SK-N-SH treated with all-trans-retinoic acid at 6 μM for 48 hours (cell line): ENCODE data around the gene REV3L.

Source experiments
- ARNTL ChIP-seq: fragments of 450-650 bp; formaldehyde crosslinking; IDR thresholded peaks from 2 replicates; pipeline ENCODE4 v1.5.0; 2020; ENCODE audit warnings: low read depth, mild to moderate bottlenecking, moderate library complexity, borderline replicate concordance
- BACH2 ChIP-seq: fragments of 250-450 bp; sonication (Bioruptor Pico); IDR thresholded peaks from 2 replicates; pipeline ENCODE4 v1.9.0; 2021; ENCODE audit warnings: mild to moderate bottlenecking, borderline replicate concordance
- CREB5 ChIP-seq: fragments of 250-450 bp; sonication (Bioruptor Pico); IDR thresholded peaks from 2 replicates; pipeline ENCODE4 v1.5.1; 2020; ENCODE audit warnings: low read depth, mild to moderate bottlenecking, moderate library complexity
- CSRNP3 ChIP-seq: fragments of 250-450 bp; sonication (Bioruptor Pico); IDR thresholded peaks from 2 replicates; pipeline ENCODE4 v1.5.1; 2021; ENCODE audit warnings: mild to moderate bottlenecking, moderate library complexity
- GLIS3 ChIP-seq: fragments of 250-450 bp; sonication (Bioruptor Pico); IDR thresholded peaks from 2 replicates; pipeline ENCODE4 v1.5.0; 2020; ENCODE audit warnings: mild to moderate bottlenecking, moderate library complexity
- OSR1 ChIP-seq: fragments of 250-450 bp; sonication (Bioruptor Pico); IDR thresholded peaks from 2 replicates; pipeline ENCODE4 v1.8.0; 2022; ENCODE audit warnings: moderate library complexity, mild to moderate bottlenecking, inconsistent platforms
- PPARA ChIP-seq: fragments of 250-450 bp; sonication (Bioruptor Pico); IDR thresholded peaks from 2 replicates; pipeline ENCODE4 v1.5.0; 2020; ENCODE audit warnings: mild to moderate bottlenecking, borderline replicate concordance
- SNAI2 ChIP-seq: fragments of 250-450 bp; sonication (Bioruptor Pico); IDR thresholded peaks from 2 replicates; pipeline ENCODE4 v1.5.0; 2020; ENCODE audit warnings: mild to moderate bottlenecking, moderate library complexity
- TOX ChIP-seq: fragments of 250-450 bp; sonication (Bioruptor Pico); IDR thresholded peaks from 2 replicates; pipeline ENCODE4 v1.8.0; 2021; ENCODE audit warnings: mild to moderate bottlenecking, moderate library complexity, borderline replicate concordance
- ZC3H10 ChIP-seq: fragments of 250-450 bp; sonication (Bioruptor Pico); IDR thresholded peaks from 2 replicates; pipeline ENCODE4 v1.5.1; 2021; ENCODE audit warnings: mild to moderate bottlenecking, moderate library complexity
- ZFP3 ChIP-seq: fragments of 250-450 bp; sonication (Bioruptor Pico); IDR thresholded peaks from 2 replicates; pipeline ENCODE4 v1.5.0; 2020; ENCODE audit warnings: mild to moderate bottlenecking, moderate library complexity
- TF ChIP-seq, protein P1 (sequence below): fragments of 250-450 bp; sonication (Bioruptor Pico); IDR thresholded peaks from 2 replicates; pipeline ENCODE4 v1.5.0; 2020; ENCODE audit warnings: mild to moderate bottlenecking, moderate library complexity
- TF ChIP-seq, protein P2 (sequence below): fragments of 250-450 bp; sonication (Bioruptor Pico); IDR thresholded peaks from 2 replicates; pipeline ENCODE4 v1.8.0; 2020; ENCODE audit warnings: mild to moderate bottlenecking, moderate library complexity, borderline replicate concordance

- TF ChIP-seq OSR1 (CRISPR knock-in tag) (no peak), ZFP3 (CRISPR knock-in tag) (no peak), SNAI2 (no peak), CSRNP3 (CRISPR knock-in tag) (no peak), GLIS3 (CRISPR knock-in tag) (no peak), BACH2 (CRISPR knock-in tag) (no peak), CREB5 (CRISPR knock-in tag) (no peak), PPARA (CRISPR knock-in tag) (no peak), ZC3H10 (CRISPR knock-in tag) (no peak), ARNTL (CRISPR knock-in tag) (no peak), TOX (CRISPR knock-in tag) (no peak)
- TF ChIP-seq, protein P1, sequence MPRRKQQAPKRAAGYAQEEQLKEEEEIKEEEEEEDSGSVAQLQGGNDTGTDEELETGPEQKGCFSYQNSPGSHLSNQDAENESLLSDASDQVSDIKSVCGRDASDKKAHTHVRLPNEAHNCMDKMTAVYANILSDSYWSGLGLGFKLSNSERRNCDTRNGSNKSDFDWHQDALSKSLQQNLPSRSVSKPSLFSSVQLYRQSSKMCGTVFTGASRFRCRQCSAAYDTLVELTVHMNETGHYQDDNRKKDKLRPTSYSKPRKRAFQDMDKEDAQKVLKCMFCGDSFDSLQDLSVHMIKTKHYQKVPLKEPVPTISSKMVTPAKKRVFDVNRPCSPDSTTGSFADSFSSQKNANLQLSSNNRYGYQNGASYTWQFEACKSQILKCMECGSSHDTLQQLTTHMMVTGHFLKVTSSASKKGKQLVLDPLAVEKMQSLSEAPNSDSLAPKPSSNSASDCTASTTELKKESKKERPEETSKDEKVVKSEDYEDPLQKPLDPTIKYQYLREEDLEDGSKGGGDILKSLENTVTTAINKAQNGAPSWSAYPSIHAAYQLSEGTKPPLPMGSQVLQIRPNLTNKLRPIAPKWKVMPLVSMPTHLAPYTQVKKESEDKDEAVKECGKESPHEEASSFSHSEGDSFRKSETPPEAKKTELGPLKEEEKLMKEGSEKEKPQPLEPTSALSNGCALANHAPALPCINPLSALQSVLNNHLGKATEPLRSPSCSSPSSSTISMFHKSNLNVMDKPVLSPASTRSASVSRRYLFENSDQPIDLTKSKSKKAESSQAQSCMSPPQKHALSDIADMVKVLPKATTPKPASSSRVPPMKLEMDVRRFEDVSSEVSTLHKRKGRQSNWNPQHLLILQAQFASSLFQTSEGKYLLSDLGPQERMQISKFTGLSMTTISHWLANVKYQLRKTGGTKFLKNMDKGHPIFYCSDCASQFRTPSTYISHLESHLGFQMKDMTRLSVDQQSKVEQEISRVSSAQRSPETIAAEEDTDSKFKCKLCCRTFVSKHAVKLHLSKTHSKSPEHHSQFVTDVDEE (CRISPR knock-in tag): no peak
- TF ChIP-seq, protein P2, sequence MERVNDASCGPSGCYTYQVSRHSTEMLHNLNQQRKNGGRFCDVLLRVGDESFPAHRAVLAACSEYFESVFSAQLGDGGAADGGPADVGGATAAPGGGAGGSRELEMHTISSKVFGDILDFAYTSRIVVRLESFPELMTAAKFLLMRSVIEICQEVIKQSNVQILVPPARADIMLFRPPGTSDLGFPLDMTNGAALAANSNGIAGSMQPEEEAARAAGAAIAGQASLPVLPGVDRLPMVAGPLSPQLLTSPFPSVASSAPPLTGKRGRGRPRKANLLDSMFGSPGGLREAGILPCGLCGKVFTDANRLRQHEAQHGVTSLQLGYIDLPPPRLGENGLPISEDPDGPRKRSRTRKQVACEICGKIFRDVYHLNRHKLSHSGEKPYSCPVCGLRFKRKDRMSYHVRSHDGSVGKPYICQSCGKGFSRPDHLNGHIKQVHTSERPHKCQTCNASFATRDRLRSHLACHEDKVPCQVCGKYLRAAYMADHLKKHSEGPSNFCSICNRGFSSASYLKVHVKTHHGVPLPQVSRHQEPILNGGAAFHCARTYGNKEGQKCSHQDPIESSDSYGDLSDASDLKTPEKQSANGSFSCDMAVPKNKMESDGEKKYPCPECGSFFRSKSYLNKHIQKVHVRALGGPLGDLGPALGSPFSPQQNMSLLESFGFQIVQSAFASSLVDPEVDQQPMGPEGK (CRISPR knock-in tag): no peak
Measured at GRCh38 chr6:111256646-111257045, 226.4 kb downstream of the REV3L start.
